RWPE2 (cell line): ENCODE data around the gene CSRP2.

Experiments used
- ATAC-seq: fragments of 200-7000 bp; cut with Tn5 transposase; 3 replicates; pipeline ENCODE4 v1.9.1; 2021; ENCODE audit warnings: low read depth
- DNase-seq: peaks from one replicate; pipeline ENCODE4 v3.0.0-alpha.2; 2020; ENCODE audit warnings: low spot score
- H3K27ac ChIP-seq: fragments of 450-650 bp; 2 replicates; pipeline ENCODE4 v1.5.1; 2017; ENCODE audit warnings: mild to moderate bottlenecking; ENCODE audit not compliant: poor library complexity, severe bottlenecking
- H3K27me3 ChIP-seq: fragments of 250-450 bp; sonication (Bioruptor Pico); 2 replicates; pipeline ENCODE4 v1.5.1; 2021; ENCODE audit warnings: mild to moderate bottlenecking, moderate library complexity; ENCODE audit not compliant: insufficient read depth, poor library complexity, severe bottlenecking
- H3K36me3 ChIP-seq: fragments of 250-450 bp; sonication (Bioruptor Pico); 2 replicates; pipeline ENCODE4 v1.5.1; 2020; ENCODE audit warnings: low read depth, mild to moderate bottlenecking, moderate library complexity
- H3K4me1 ChIP-seq: fragments of 250-450 bp; sonication (Bioruptor Pico); 2 replicates; pipeline ENCODE4 v1.5.1; 2021; ENCODE audit warnings: mild to moderate bottlenecking, moderate library complexity; ENCODE audit not compliant: insufficient read depth, poor library complexity, severe bottlenecking
- H3K4me3 ChIP-seq: fragments of 250-450 bp; sonication (Bioruptor Pico); 2 replicates; pipeline ENCODE4 v1.5.1; 2021; ENCODE audit warnings: mild to moderate bottlenecking, moderate library complexity; ENCODE audit not compliant: severe bottlenecking
- H3K9me3 ChIP-seq: fragments of 250-450 bp; sonication (Bioruptor Pico); 2 replicates; pipeline ENCODE4 v1.5.1; 2021; ENCODE audit warnings: mild to moderate bottlenecking, moderate library complexity; ENCODE audit not compliant: severe bottlenecking
- TF ChIP-seq, protein P1 (sequence below): fragments of 450-650 bp; IDR thresholded peaks from one replicate; pipeline ENCODE4 v1.5.1; 2017; ENCODE audit warnings: mild to moderate bottlenecking, moderate library complexity; ENCODE audit not compliant: poor library complexity, severe bottlenecking

The CSRP2 gene

GRCh38 chr12:76916170-76916540, 37.3 kb upstream of the CSRP2 start:
- H3K27ac ChIP-seq: no peak overlapping the region
- H3K9me3 ChIP-seq: no peaks in the 10 kb centered on the region
- H3K4me3 ChIP-seq: no peak overlapping the region
- DNase-seq (no peak), ATAC-seq (no peak)
- no peaks in the 10 kb centered on the region for H3K27me3 ChIP-seq
- TF ChIP-seq, protein P1, sequence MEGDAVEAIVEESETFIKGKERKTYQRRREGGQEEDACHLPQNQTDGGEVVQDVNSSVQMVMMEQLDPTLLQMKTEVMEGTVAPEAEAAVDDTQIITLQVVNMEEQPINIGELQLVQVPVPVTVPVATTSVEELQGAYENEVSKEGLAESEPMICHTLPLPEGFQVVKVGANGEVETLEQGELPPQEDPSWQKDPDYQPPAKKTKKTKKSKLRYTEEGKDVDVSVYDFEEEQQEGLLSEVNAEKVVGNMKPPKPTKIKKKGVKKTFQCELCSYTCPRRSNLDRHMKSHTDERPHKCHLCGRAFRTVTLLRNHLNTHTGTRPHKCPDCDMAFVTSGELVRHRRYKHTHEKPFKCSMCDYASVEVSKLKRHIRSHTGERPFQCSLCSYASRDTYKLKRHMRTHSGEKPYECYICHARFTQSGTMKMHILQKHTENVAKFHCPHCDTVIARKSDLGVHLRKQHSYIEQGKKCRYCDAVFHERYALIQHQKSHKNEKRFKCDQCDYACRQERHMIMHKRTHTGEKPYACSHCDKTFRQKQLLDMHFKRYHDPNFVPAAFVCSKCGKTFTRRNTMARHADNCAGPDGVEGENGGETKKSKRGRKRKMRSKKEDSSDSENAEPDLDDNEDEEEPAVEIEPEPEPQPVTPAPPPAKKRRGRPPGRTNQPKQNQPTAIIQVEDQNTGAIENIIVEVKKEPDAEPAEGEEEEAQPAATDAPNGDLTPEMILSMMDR: no peak
- no peaks in the 10 kb centered on the region for H3K36me3 ChIP-seq
- no peaks in the 10 kb centered on the region for H3K4me1 ChIP-seq

DNA sequence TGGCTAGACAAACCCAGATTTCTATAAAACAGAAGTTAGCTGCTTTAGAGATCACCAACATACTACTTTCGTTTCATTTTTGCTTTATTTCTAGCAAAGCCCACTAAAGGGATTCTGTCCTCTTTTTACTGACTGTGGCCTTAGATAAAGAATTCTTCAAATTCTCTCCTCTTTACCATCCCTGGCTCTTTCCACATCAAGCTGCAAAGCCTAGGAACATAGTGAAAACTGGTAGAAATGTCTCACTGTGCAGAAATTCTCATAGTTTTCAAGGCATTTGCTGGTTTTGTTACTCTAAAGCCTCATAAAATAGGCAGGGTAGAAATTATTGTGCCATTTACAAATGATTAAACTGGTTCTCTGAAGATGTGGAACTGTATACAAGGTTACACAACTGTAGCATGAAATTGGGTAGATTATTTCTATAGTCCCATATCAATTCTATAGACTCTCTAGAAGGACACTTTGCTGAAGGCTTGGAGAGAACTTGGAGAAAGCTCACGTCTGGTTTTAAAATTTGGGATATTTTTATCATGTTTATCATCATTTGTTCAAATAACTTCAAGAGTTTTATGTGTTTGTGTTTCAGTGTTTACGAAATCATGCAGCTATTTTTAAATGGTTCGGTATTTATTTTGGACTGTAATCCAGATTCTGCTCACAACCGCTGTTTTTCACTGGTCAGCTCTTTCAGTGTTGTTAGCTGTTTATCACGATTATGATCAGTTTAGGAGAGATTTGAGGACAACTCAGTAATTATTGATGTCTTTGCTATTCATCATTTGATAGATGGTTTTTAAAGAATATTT, 36.7 kb upstream of the CSRP2 start:
- H3K4me1 ChIP-seq: no peaks in the 10 kb centered on the region
- no peak for ATAC-seq
- no peak for DNase-seq
- TF ChIP-seq, protein P1: no peak
- H3K36me3 ChIP-seq: no peaks in the 10 kb centered on the region
- no peaks in the 10 kb centered on the region for H3K27me3 ChIP-seq
- no peak overlapping the region for H3K27ac ChIP-seq
- no peaks in the 10 kb centered on the region for H3K9me3 ChIP-seq
- no peak overlapping the region for H3K4me3 ChIP-seq

GRCh38 chr12:76914102-76914859, 35.5 kb upstream of the CSRP2 start:
- ATAC-seq (no peak), DNase-seq (no peak)
- Histone ChIP-seq H3K27ac (no peak overlapping the region), H3K9me3 (no peaks in the 10 kb centered on the region), H3K4me1 (no peaks in the 10 kb centered on the region), H3K27me3 (no peaks in the 10 kb centered on the region), H3K36me3 (no peaks in the 10 kb centered on the region), H3K4me3 (no peak overlapping the region)
- TF ChIP-seq, protein P1: no peak

DNA sequence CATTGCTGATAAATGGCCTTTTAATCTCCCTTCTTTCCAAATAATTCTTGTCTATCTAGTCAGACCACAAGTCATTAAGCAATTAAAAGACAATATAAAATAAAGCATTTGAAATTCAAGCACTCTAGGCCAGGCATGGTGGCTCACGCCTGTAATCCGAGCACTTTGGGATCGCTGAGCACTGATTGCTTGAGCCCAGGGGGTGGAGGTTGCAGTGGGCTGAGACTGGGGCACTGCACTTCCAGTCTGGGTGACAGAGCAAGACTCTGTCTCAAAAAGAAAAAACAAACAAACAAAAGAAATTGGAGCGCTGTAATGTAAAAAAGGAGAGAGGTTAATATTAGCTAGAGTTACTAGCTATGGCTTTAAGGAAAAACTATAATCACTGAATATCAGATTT, 30.5 kb upstream of the CSRP2 start:
- ATAC-seq: no peak
- Histone ChIP-seq H3K27ac (no peak overlapping the region), H3K36me3 (no peaks in the 10 kb centered on the region), H3K4me1 (no peaks in the 10 kb centered on the region), H3K27me3 (no peaks in the 10 kb centered on the region), H3K9me3 (no peaks in the 10 kb centered on the region), H3K4me3 (no peak overlapping the region)
- TF ChIP-seq, protein P1: no peak
- DNase-seq: no peak
